Endothelial cell of umbilical vein (primary cell): ENCODE data around the gene DNASE1.

Source experiments
- CTCF ChIP-seq, 2 donors: IDR thresholded peaks; 1 replicate in 1 of 2; 2 replicates in 1 of 2; pipeline ENCODE4 v1.5.1; 2011; ENCODE audit warnings: low read length in 2 of 2, mild to moderate bottlenecking in 2 of 2, moderate library complexity in 2 of 2, control low read depth in 1 of 2, inconsistent platforms in 1 of 2, low read depth in 1 of 2; ENCODE audit not compliant: insufficient read depth in 1 of 2; ENCODE audit errors: extremely low read depth in 1 of 2
- EZH2 ChIP-seq: IDR thresholded peaks from 2 replicates; pipeline ENCODE4 v1.6.1; 2012; ENCODE audit warnings: borderline replicate concordance, low read depth, mild to moderate bottlenecking, moderate library complexity, low read length, inconsistent platforms; ENCODE audit not compliant: severe bottlenecking
- FOS ChIP-seq: IDR thresholded peaks from 2 replicates; pipeline ENCODE4 v1.6.1; 2011; ENCODE audit warnings: mild to moderate bottlenecking, low read length, moderate library complexity, borderline replicate concordance; ENCODE audit not compliant: insufficient read depth
- GATA2 ChIP-seq: IDR thresholded peaks from 2 replicates; pipeline ENCODE4 v1.7.0; 2011; ENCODE audit warnings: low read depth, mild to moderate bottlenecking, moderate library complexity, mixed read lengths, low read length; ENCODE audit not compliant: insufficient read length, insufficient read depth
- JUN ChIP-seq: IDR thresholded peaks from 2 replicates; pipeline ENCODE4 v1.6.1; 2011; ENCODE audit warnings: borderline replicate concordance, low read depth; ENCODE audit not compliant: insufficient read length, insufficient read depth
- MAX ChIP-seq: IDR thresholded peaks from 2 replicates; pipeline ENCODE4 v1.6.1; 2011; ENCODE audit not compliant: insufficient read depth, insufficient read length
- MYC ChIP-seq: IDR thresholded peaks from one replicate; pipeline ENCODE4 v1.6.1; 2011; ENCODE audit warnings: mild to moderate bottlenecking, low read depth, low read length
- POLR2A ChIP-seq: IDR thresholded peaks from 2 replicates; pipeline ENCODE4 v1.6.1; 2012; ENCODE audit warnings: low read depth, mild to moderate bottlenecking, control low read depth, low read length
- POLR2AphosphoS5 ChIP-seq: IDR thresholded peaks from 2 replicates; pipeline ENCODE4 v1.6.1; 2012; ENCODE audit warnings: low read depth, mild to moderate bottlenecking, control low read depth, low read length, moderate library complexity; ENCODE audit not compliant: insufficient read depth

GRCh38 chr16:3611146-3611975, 43.1 kb upstream of the DNASE1 start, which contains the start of gene SLX4:
- TF ChIP-seq CTCF (IDR thresholded peaks at IDR 0.05; ENCODE audit: extremely low read depth in 1 of 2, insufficient read depth in 1 of 2, low read depth in 1 of 2, low read length in 2 of 2) (no peak), POLR2A (peak; percentile 79), EZH2 (no peak), GATA2 (no peak), MYC (no peak), MAX (no peak), POLR2AphosphoS5 (peak; percentile 86), JUN (no peak), FOS (no peak)
